ENCODE results near the gene AFF3. TPM values are rescaled to one million over a fixed set of nuclear protein-coding genes. Genes with fewer than 3 reads are reported as not detected.

The AFF3 gene
- polyA plus RNA-seq, 1 donor (not counting 4 experiments of a cell fraction or from before 2014, with no cell fraction given) = not detected

DNA sequence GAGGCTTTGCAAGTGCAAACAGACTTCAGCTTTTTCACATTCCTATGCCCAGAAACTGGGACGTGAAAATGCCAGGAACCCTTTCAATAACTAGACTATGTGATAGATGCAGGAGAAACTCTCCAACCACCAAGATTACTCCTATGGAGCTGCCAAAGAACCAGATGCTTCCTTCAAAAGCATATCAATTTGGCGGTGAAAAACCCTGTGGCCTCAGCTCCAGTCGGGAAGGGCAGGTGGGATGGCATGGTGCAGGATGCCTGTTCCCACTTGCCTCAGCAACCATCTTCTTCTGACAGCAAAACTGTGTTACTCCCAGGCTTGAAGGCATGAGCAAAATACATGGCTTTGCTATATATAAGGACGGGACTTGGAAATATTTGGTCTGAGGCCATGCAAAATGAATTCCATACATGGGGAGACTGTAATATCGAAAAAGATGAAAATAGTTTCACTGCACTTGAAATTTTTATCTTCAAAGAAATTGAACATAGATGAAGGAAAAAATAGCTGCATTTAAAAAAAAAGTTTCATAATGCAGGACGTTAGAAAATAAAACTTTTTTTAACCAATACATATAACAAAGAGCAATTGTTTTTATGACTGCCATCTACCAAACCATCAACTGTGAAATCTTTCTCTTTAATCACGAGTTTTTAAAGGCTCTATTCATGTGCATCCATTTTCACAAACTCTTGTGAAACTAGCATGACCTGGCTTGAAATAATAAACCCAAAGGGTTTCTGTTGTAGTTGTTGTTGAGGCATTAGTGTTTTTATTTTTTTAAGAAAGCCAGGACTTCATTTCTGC, 99.1 kb downstream of the AFF3 start:
- no peak overlapping the region for H3K9ac ChIP-seq (ENCODE audit: control insufficient read depth, extremely low read depth, insufficient read depth, low read length)
- FAIRE-seq = no peak
- no peak overlapping the region for H3K4me2 ChIP-seq (ENCODE audit: control insufficient read depth, extremely low read depth, insufficient read depth, low read depth, low read length)
- dilution Hi-C loops (cut with MboI; ENCODE audit: extremely low pct_ligation_motif_present, low sequenced_read_pairs) = no loop called here
- TF ChIP-seq, protein P1, sequence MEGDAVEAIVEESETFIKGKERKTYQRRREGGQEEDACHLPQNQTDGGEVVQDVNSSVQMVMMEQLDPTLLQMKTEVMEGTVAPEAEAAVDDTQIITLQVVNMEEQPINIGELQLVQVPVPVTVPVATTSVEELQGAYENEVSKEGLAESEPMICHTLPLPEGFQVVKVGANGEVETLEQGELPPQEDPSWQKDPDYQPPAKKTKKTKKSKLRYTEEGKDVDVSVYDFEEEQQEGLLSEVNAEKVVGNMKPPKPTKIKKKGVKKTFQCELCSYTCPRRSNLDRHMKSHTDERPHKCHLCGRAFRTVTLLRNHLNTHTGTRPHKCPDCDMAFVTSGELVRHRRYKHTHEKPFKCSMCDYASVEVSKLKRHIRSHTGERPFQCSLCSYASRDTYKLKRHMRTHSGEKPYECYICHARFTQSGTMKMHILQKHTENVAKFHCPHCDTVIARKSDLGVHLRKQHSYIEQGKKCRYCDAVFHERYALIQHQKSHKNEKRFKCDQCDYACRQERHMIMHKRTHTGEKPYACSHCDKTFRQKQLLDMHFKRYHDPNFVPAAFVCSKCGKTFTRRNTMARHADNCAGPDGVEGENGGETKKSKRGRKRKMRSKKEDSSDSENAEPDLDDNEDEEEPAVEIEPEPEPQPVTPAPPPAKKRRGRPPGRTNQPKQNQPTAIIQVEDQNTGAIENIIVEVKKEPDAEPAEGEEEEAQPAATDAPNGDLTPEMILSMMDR (optimal IDR thresholded peaks at IDR 0.05 in 1 of 3, IDR thresholded peaks at IDR 0.05 in 1 of 3, conservative IDR thresholded peaks at IDR 0.05 in 1 of 3; ENCODE audit: extremely low read depth in 1 of 3, insufficient read depth in 2 of 3, low read length in 3 of 3) = no peak
- TF ChIP-seq EZH2 (IDR thresholded peaks at IDR 0.05; ENCODE audit: low read length) = no peak
- no peaks in the 10 kb centered on the region for H3K79me2 ChIP-seq (ENCODE audit: control insufficient read depth, insufficient read depth, low read length)
- no peaks in the 10 kb centered on the region for H3K36me3 ChIP-seq (ENCODE audit: control insufficient read depth in 2 of 2, extremely low read depth in 1 of 2, insufficient read depth in 2 of 2, low read length in 2 of 2)
- H2AFZ ChIP-seq (ENCODE audit: control insufficient read depth, low read length) = no peak overlapping the region
- H3K9me1 ChIP-seq (ENCODE audit: control insufficient read depth, extremely low read depth, insufficient read depth, low read length) = no peaks in the 10 kb centered on the region
- H3K27me3 ChIP-seq (ENCODE audit: control insufficient read depth, extremely low read depth, insufficient read depth, low read length) = no peaks in the 10 kb centered on the region
- no peaks in the 10 kb centered on the region for H4K20me1 ChIP-seq (ENCODE audit: control insufficient read depth, extremely low read depth, insufficient read depth, low read length)
- H3K27ac ChIP-seq (ENCODE audit: control insufficient read depth, insufficient read depth, low read length) = no peak overlapping the region
- no peak overlapping the region for H3K4me3 ChIP-seq (ENCODE audit: control insufficient read depth in 2 of 3, extremely low read depth in 1 of 3, insufficient read depth in 2 of 3, low read depth in 1 of 3, low read length in 3 of 3)
- H3K4me1 ChIP-seq (ENCODE audit: control insufficient read depth, extremely low read depth, insufficient read depth, low read length) = no peaks in the 10 kb centered on the region
- DNase-seq (ENCODE audit: low read depth, low spot score) = no peak
- no peaks in the 10 kb centered on the region for H3K9me3 ChIP-seq (ENCODE audit: control insufficient read depth, low read depth, low read length)

DNA sequence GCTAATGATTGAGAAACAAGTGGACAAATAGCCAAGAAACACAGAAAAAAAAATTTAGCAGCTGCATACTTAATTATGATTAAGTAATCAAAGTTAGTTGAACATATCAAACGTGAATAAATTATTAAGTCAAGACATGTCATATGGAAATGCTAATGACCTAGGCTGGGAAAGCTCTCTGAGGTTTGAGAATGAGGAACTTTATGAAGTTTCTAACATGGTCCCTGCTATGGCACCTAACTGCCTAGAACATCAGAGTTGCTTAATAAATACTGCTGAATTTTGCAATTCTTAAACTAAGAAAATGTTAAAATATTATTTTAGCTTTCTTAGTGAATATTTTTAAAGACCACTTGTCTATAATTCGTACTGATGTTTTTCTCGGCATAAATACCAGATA, 99.8 kb downstream of the AFF3 start:
- FAIRE-seq = no peak
- H3K4me3 ChIP-seq (ENCODE audit: control insufficient read depth in 2 of 3, extremely low read depth in 1 of 3, insufficient read depth in 2 of 3, low read depth in 1 of 3, low read length in 3 of 3) = no peak overlapping the region
- TF ChIP-seq, protein P1 (optimal IDR thresholded peaks at IDR 0.05 in 1 of 3, IDR thresholded peaks at IDR 0.05 in 1 of 3, conservative IDR thresholded peaks at IDR 0.05 in 1 of 3; ENCODE audit: extremely low read depth in 1 of 3, insufficient read depth in 2 of 3, low read length in 3 of 3) = no peak
- TF ChIP-seq EZH2 (IDR thresholded peaks at IDR 0.05; ENCODE audit: low read length) = no peak
- no peak overlapping the region for H3K4me2 ChIP-seq (ENCODE audit: control insufficient read depth, extremely low read depth, insufficient read depth, low read depth, low read length)
- no peak for DNase-seq (ENCODE audit: low read depth, low spot score)
- no peaks in the 10 kb centered on the region for H3K79me2 ChIP-seq (ENCODE audit: control insufficient read depth, insufficient read depth, low read length)
- no peaks in the 10 kb centered on the region for H3K36me3 ChIP-seq (ENCODE audit: control insufficient read depth in 2 of 2, extremely low read depth in 1 of 2, insufficient read depth in 2 of 2, low read length in 2 of 2)
- no peak overlapping the region for H3K9ac ChIP-seq (ENCODE audit: control insufficient read depth, extremely low read depth, insufficient read depth, low read length)
- no peaks in the 10 kb centered on the region for H3K4me1 ChIP-seq (ENCODE audit: control insufficient read depth, extremely low read depth, insufficient read depth, low read length)
- H3K27ac ChIP-seq (ENCODE audit: control insufficient read depth, insufficient read depth, low read length) = no peak overlapping the region
- no peaks in the 10 kb centered on the region for H3K9me1 ChIP-seq (ENCODE audit: control insufficient read depth, extremely low read depth, insufficient read depth, low read length)
- H3K27me3 ChIP-seq (ENCODE audit: control insufficient read depth, extremely low read depth, insufficient read depth, low read length) = no peaks in the 10 kb centered on the region
- no peaks in the 10 kb centered on the region for H3K9me3 ChIP-seq (ENCODE audit: control insufficient read depth, low read depth, low read length)
- H4K20me1 ChIP-seq (ENCODE audit: control insufficient read depth, extremely low read depth, insufficient read depth, low read length) = no peaks in the 10 kb centered on the region
- dilution Hi-C loops (cut with MboI; ENCODE audit: extremely low pct_ligation_motif_present, low sequenced_read_pairs) = no loop called here
- H2AFZ ChIP-seq (ENCODE audit: control insufficient read depth, low read length) = no peak overlapping the region

All from keratinocyte (primary cell).